Prostate gland (tissue), 2 donors: ENCODE measurements around the gene TRAPPC3L. TPM values are rescaled to one million over a fixed set of nuclear protein-coding genes. Genes with fewer than 3 reads are reported as not detected.
A peak's percentile ranks its signal among the peaks of the same experiment; 100 is the strongest.

Experiments used
- DNase-seq: peaks from one replicate; pipeline ENCODE4 v3.0.0-alpha.2; 2019; ENCODE audit warnings: low spot score
- H3K27ac ChIP-seq, 2 donors: fragments of 200-600 bp; sonication (generic); 2 replicates each; pipeline ENCODE4 v1.5.1; 2017 to 2019
- H3K27me3 ChIP-seq: fragments of 200-600 bp; sonication (generic); replicated peaks from 2 replicates; pipeline ENCODE4 v1.5.1; 2019; ENCODE audit not compliant: insufficient read depth
- H3K36me3 ChIP-seq, 2 donors: fragments of 200-600 bp; sonication (generic); 1 replicate in 1 of 2; 2 replicates in 1 of 2; pipeline versions ENCODE4 v1.5.1 to v1.8.1; 2017 to 2019
- H3K4me1 ChIP-seq: fragments of 200-600 bp; sonication (generic); replicated peaks from 2 replicates; pipeline ENCODE4 v1.5.1; 2019
- H3K4me3 ChIP-seq, 2 donors: fragments of 200-600 bp; sonication (generic); 2 replicates each; pipeline ENCODE4 v1.5.1; 2017 to 2019
- H3K9me3 ChIP-seq: fragments of 200-600 bp; sonication (generic); 2 replicates; pipeline ENCODE4 v1.5.1; 2017
- CTCF ChIP-seq, 4 experiments: fragments of 200-600 bp in 2 of 4; fragments of 450-650 bp in 2 of 4; sonication (generic) in 2 of 4; IDR thresholded peaks; 1 replicate in 3 of 4; 2 replicates in 1 of 4; pipeline ENCODE4 v1.5.1; 2016 to 2019; ENCODE audit warnings: antibody characterized with exemption in 4 of 4, mild to moderate bottlenecking in 2 of 4, moderate library complexity in 2 of 4
- POLR2A ChIP-seq: fragments of 450-650 bp; IDR thresholded peaks from one replicate; pipeline ENCODE4 v1.6.1; 2016; ENCODE audit warnings: antibody characterized with exemption, mild to moderate bottlenecking
- POLR2AphosphoS5 ChIP-seq: sonication (generic); formaldehyde crosslinking; IDR thresholded peaks from one replicate; pipeline ENCODE4 v1.6.1; 2017; ENCODE audit warnings: antibody characterized with exemption
- WGBS: methylation state at CpG from one replicate; pipeline ENCODE4 v1.1.5; 2018; 5-methylcytosine and 5-hydroxymethylcytosine counted together
- intact Hi-C: fragments of 100-400 bp; cut with DNase I; formaldehyde crosslinking; loops from one replicate; pipeline ENCODE4 v1.14.2; 2022
- total RNA-seq, 2 donors: library from RNA; depleted of rRNA; stranded (reverse); fragments of >200 nt; gene quantifications; one replicate each; pipeline ENCODE4 v1.1.0, GENCODE V29; 2016

The TRAPPC3L gene
- total RNA-seq, 2 donors from 2014 or later: not detected

GRCh38 chr6:116579143-116579542 is 33.7 kb upstream of the TRAPPC3L start:
- 77% methylated on average over 1 of the region's 1 CpG for WGBS
- no peak overlapping the region for H3K4me3 ChIP-seq
- no peaks in the 10 kb centered on the region for H3K4me1 ChIP-seq
- intact Hi-C loops: no loop called here
- no peaks in the 10 kb centered on the region for H3K27me3 ChIP-seq
- DNase-seq: no peak
- H3K27ac ChIP-seq: no peak overlapping the region
- H3K9me3 ChIP-seq: no peaks in the 10 kb centered on the region
- no peak for TF ChIP-seq CTCF (IDR thresholded peaks at IDR 0.05)
- TF ChIP-seq POLR2AphosphoS5: no peak
- TF ChIP-seq POLR2A: no peak
- H3K36me3 ChIP-seq: no peaks in the 10 kb centered on the region

- intact Hi-C loops: no loop called here
- H3K9me3 ChIP-seq: no peaks in the 10 kb centered on the region
- no peaks in the 10 kb centered on the region for H3K27me3 ChIP-seq
- H3K4me3 ChIP-seq: no peak overlapping the region
- no peak overlapping the region for H3K27ac ChIP-seq
- H3K4me1 ChIP-seq: no peaks in the 10 kb centered on the region
- DNase-seq: no peak
- TF ChIP-seq POLR2A (no peak), POLR2AphosphoS5 (no peak), CTCF (IDR thresholded peaks at IDR 0.05) (no peak)
- no peaks in the 10 kb centered on the region for H3K36me3 ChIP-seq
These were observed 32.9 kb upstream of the TRAPPC3L start for GRCh38 chr6:116578335-116578734.

GRCh38 chr6:116577486-116577885 is 32.0 kb upstream of the TRAPPC3L start:
- Histone ChIP-seq H3K27me3 (no peaks in the 10 kb centered on the region), H3K4me3 (no peak overlapping the region), H3K27ac (no peak overlapping the region), H3K9me3 (no peaks in the 10 kb centered on the region), H3K36me3 (no peaks in the 10 kb centered on the region), H3K4me1 (peaks cover 6% of the 10 kb centered on the region)
- intact Hi-C loops: no loop called here
- no peak for DNase-seq
- TF ChIP-seq POLR2A (no peak), POLR2AphosphoS5 (no peak), CTCF (IDR thresholded peaks at IDR 0.05) (no peak)
- WGBS: 87% methylated on average over 5 of the region's 5 CpGs

- Histone ChIP-seq H3K36me3 (no peaks in the 10 kb centered on the region), H3K4me1 (peaks cover 6% of the 10 kb centered on the region), H3K27me3 (no peaks in the 10 kb centered on the region), H3K27ac (no peak overlapping the region), H3K9me3 (no peaks in the 10 kb centered on the region), H3K4me3 (no peak overlapping the region)
- DNase-seq: no peak
- WGBS: 94% methylated on average over 2 of the region's 2 CpGs
- intact Hi-C loops: no loop called here
- TF ChIP-seq CTCF (IDR thresholded peaks at IDR 0.05) (no peak), POLR2A (no peak), POLR2AphosphoS5 (no peak)
These were observed 29.7 kb upstream of the TRAPPC3L start for GRCh38 chr6:116575227-116575626.

GRCh38 chr6:116572162-116572561 is 26.7 kb upstream of the TRAPPC3L start:
- Histone ChIP-seq H3K27ac (peak overlapping the region; percentile 74 to 77), H3K27me3 (no peaks in the 10 kb centered on the region), H3K4me3 (peak overlapping the region; percentile 56 to 70), H3K4me1 (peaks cover 6% of the 10 kb centered on the region), H3K9me3 (no peaks in the 10 kb centered on the region), H3K36me3 (no peaks in the 10 kb centered on the region)
- no peak for DNase-seq
- intact Hi-C loops: loop anchor here (5.0 kb wide), 1 partner anchor 290 kb away; no protein-coding TSS in a partner anchor
- 2% methylated on average over 7 of the region's 7 CpGs for WGBS
- no peak for TF ChIP-seq POLR2A
- no peak for TF ChIP-seq CTCF (IDR thresholded peaks at IDR 0.05)
- TF ChIP-seq POLR2AphosphoS5: no peak
